GM21576 (cell line): ENCODE data around the gene TRPC1.

Experiments used
- ATAC-seq: cut with Tn5 transposase; IDR thresholded peaks from one replicate; pipeline ENCODE4 v1.9.1; 2021; ENCODE audit warnings: mild to moderate bottlenecking, moderate library complexity; ENCODE audit not compliant: unreplicated experiment

The TRPC1 gene

GRCh38 chr3:142828703-142829305 is 105.0 kb downstream of the TRPC1 start:
- peak; percentile 99 for ATAC-seq

- ATAC-seq = no peak
Observed at GRCh38 chr3:142837526-142837925, 113.7 kb downstream of the TRPC1 start.

- ATAC-seq = no peak
Observed at GRCh38 chr3:142839831-142840230, 116.0 kb downstream of the TRPC1 start.

- ATAC-seq = peak; percentile 55
Observed at GRCh38 chr3:142844339-142844977, 120.6 kb downstream of the TRPC1 start.

- ATAC-seq = no peak
Observed at GRCh38 chr3:142846779-142847577, 123.1 kb downstream of the TRPC1 start.

GRCh38 chr3:142849148-142849547 is 125.3 kb downstream of the TRPC1 start:
- no peak for ATAC-seq

GRCh38 chr3:142850395-142851023 is 126.7 kb downstream of the TRPC1 start:
- ATAC-seq = no peak

GRCh38 chr3:142852009-142852408 is 128.2 kb downstream of the TRPC1 start:
- ATAC-seq = no peak

- ATAC-seq = no peak
Observed at GRCh38 chr3:142853270-142854168, 129.7 kb downstream of the TRPC1 start.

GRCh38 chr3:142857056-142857455 is 133.2 kb downstream of the TRPC1 start:
- ATAC-seq = no peak
